Right cardiac atrium (tissue), 5 donors: Measurements from ENCODE around the gene CKAP2. TPM values are rescaled to one million over a fixed set of nuclear protein-coding genes. Genes with fewer than 3 reads are reported as not detected.
A peak's percentile ranks its signal among the peaks of the same experiment; 100 is the strongest.
"Not testable (repeated sequence)": the region's sequence is repeated elsewhere in the genome, so short reads cannot be mapped to it uniquely, and the experiment has no call there.

Experiments used
- ATAC-seq, 2 donors: fragments of 200-7000 bp; cut with Tn5 transposase; one replicate each; pipeline versions ENCODE4 v1.8.0 to v1.9.1; 2020; ENCODE audit warnings: moderate library complexity in 2 of 2, mild to moderate bottlenecking in 1 of 2
- DNase-seq, 3 donors: peaks; one replicate each; pipeline ENCODE4 v3.0.0-alpha.2; 2020
- H3K27ac ChIP-seq: one replicate; pipeline ENCODE4 v1.5.1; 2013; ENCODE audit warnings: mild to moderate bottlenecking, low read length, control low read depth, moderate library complexity
- H3K27me3 ChIP-seq: one replicate; pipeline ENCODE4 v1.6.1; 2013; ENCODE audit not compliant: control insufficient read depth, insufficient read depth
- H3K4me1 ChIP-seq: one replicate; pipeline ENCODE4 v1.6.1; 2013; ENCODE audit warnings: low read length; ENCODE audit not compliant: control insufficient read depth, insufficient read depth
- H3K4me3 ChIP-seq: one replicate; pipeline ENCODE4 v1.5.1; 2013; ENCODE audit warnings: low read length, control low read depth
- H3K9me3 ChIP-seq: one replicate; pipeline ENCODE4 v1.6.1; 2013; ENCODE audit warnings: low read length; ENCODE audit not compliant: control insufficient read depth
- WGBS: extraction: QIAGEN DNeasy Blood & Tissue Kit; methylation state at CpG from one replicate; pipeline ENCODE4 v1.1.7; 2013; 5-methylcytosine and 5-hydroxymethylcytosine counted together
- intact Hi-C, 4 donors: fragments of 100-400 bp; cut with DNase I; formaldehyde crosslinking; loops; one replicate each; pipeline versions ENCODE4 v1.11.0 to v1.14.0; 2022 to 2023
- polyA plus RNA-seq: library from polyadenylated mRNA; stranded (reverse); fragments of 200-250 nt; gene quantifications from one replicate; pipeline ENCODE4 v1.2.3, GENCODE V29; 2013
- total RNA-seq, 4 donors: library from RNA; stranded (reverse); fragmentation: NEBNext Ultra II Directional; extraction: Animal tissue kit (Norgen Biotek cat#: 25700); gene quantifications; one replicate each; pipeline ENCODE4 v1.2.1, GENCODE V29; 2021
- donor health status: healthy with polysubstance abuse.
- donor health status: DM: no; HTN: yes; CAD: no.
- donor health status: DM: no; HTN: no; CAD: no.
- donor health status: DM: no; HTN: yes; CAD: no; lungs with severe emphysema.
- donor health status: DM: yes; HTN: yes; CAD: no.

CKAP2 gene
- total and polyA plus RNA-seq, 5 donors: 2.6 to 9.9 (median 6.5) TPM

GRCh38 chr13:52452470-52452869 lies 2.8 kb upstream of the CKAP2 start:
- WGBS: 48% methylated on average over 2 of the region's 2 CpGs
- H3K27ac ChIP-seq: no peak overlapping the region
- H3K4me3 ChIP-seq: no peak overlapping the region
- ATAC-seq (no peak), DNase-seq (no peak)
- H3K27me3 ChIP-seq: no peaks in the 10 kb centered on the region
- peaks cover 2% of the 10 kb centered on the region for H3K4me1 ChIP-seq
- H3K9me3 ChIP-seq: no peaks in the 10 kb centered on the region
- intact Hi-C loops: loop anchor here in 3 of 4 donors (5.0 to 10.0 kb wide), 3 partner anchors 50 to 110 kb away; no protein-coding TSS in a partner anchor

- Histone ChIP-seq H3K4me1 (no peaks in the 10 kb centered on the region), H3K9me3 (no peaks in the 10 kb centered on the region), H3K4me3 (peak overlapping the region; percentile 64), H3K27ac (no peak overlapping the region), H3K27me3 (no peaks in the 10 kb centered on the region)
- DNase-seq (no peak), ATAC-seq (no peak)
- WGBS: 16% methylated on average over 8 of the region's 8 CpGs
- intact Hi-C loops: loop anchor here in 3 of 4 donors (5.0 to 10.0 kb wide), 3 partner anchors 52 to 112 kb away; no protein-coding TSS in a partner anchor
These were observed 839 bp upstream of the CKAP2 start for GRCh38 chr13:52454459-52454819.

- Histone ChIP-seq H3K9me3 (no peaks in the 10 kb centered on the region), H3K4me1 (no peaks in the 10 kb centered on the region), H3K4me3 (peak overlapping the region; percentile 64), H3K27ac (peak overlapping the region; percentile 71), H3K27me3 (no peaks in the 10 kb centered on the region)
- under 1% methylated on average over 37 of the region's 37 CpGs for WGBS
- DNase-seq (peak; percentile 73 to 89 (median 88)), ATAC-seq (peak; percentile 64 to 77)
- intact Hi-C loops: loop anchor here in 1 of 4 donors (10.0 kb wide), 1 partner anchor 111 kb away; no protein-coding TSS in a partner anchor
These were observed 381 bp downstream of the CKAP2 start for GRCh38 chr13:52455677-52456041.

GRCh38 chr13:52459668-52460067 lies 4.4 kb downstream of the CKAP2 start:
- Histone ChIP-seq H3K27me3 (no peaks in the 10 kb centered on the region), H3K27ac (no peak overlapping the region), H3K9me3 (no peaks in the 10 kb centered on the region), H3K4me1 (no peaks in the 10 kb centered on the region), H3K4me3 (no peak overlapping the region)
- WGBS: 77% methylated on average over 6 of the region's 6 CpGs
- DNase-seq: no peak
- intact Hi-C loops: loop anchor here in 1 of 4 donors (10.0 kb wide), 1 partner anchor 115 kb away; no protein-coding TSS in a partner anchor
- ATAC-seq: no peak

- ATAC-seq: no peak
- H3K4me1 ChIP-seq: no peaks in the 10 kb centered on the region
- intact Hi-C loops: no loop called here
- no peak overlapping the region for H3K27ac ChIP-seq
- no peak for DNase-seq
- no peaks in the 10 kb centered on the region for H3K27me3 ChIP-seq
- H3K9me3 ChIP-seq: no peaks in the 10 kb centered on the region
- WGBS: 83% methylated on average over 3 of the region's 3 CpGs
- no peak overlapping the region for H3K4me3 ChIP-seq
These were observed 6.0 kb downstream of the CKAP2 start for GRCh38 chr13:52461265-52461664.

GRCh38 chr13:52463526-52463925 lies 8.2 kb downstream of the CKAP2 start:
- 81% methylated on average over 4 of the region's 4 CpGs for WGBS
- DNase-seq (no peak), ATAC-seq (no peak)
- no peak overlapping the region for H3K4me3 ChIP-seq
- H3K9me3 ChIP-seq: no peaks in the 10 kb centered on the region
- H3K27me3 ChIP-seq: no peaks in the 10 kb centered on the region
- H3K4me1 ChIP-seq: no peaks in the 10 kb centered on the region
- no peak overlapping the region for H3K27ac ChIP-seq
- intact Hi-C loops: no loop called here

- DNase-seq, H3K27me3 ChIP-seq, H3K9me3 ChIP-seq, H3K4me3 ChIP-seq, intact Hi-C loops, H3K4me1 ChIP-seq, ATAC-seq, H3K27ac ChIP-seq: not testable (repeated sequence)
- 97% methylated on average over 2 of the region's 2 CpGs for WGBS
These were observed 13.2 kb downstream of the CKAP2 start for GRCh38 chr13:52468487-52468886.

GRCh38 chr13:52480677-52481428 lies 25.6 kb downstream of the CKAP2 start:
- DNase-seq, H3K27me3 ChIP-seq, H3K4me1 ChIP-seq, intact Hi-C loops, H3K9me3 ChIP-seq, ATAC-seq, H3K27ac ChIP-seq, H3K4me3 ChIP-seq: not testable (repeated sequence)
- 85% methylated on average over 6 of the region's 7 CpGs for WGBS

- H3K4me1 ChIP-seq, H3K27ac ChIP-seq, H3K9me3 ChIP-seq, H3K27me3 ChIP-seq, H3K4me3 ChIP-seq, ATAC-seq, intact Hi-C loops, DNase-seq: not testable (repeated sequence)
- 59% methylated on average over 2 of the region's 2 CpGs for WGBS
These were observed 31.8 kb downstream of the CKAP2 start for GRCh38 chr13:52487078-52487477.

GRCh38 chr13:52488763-52489162 lies 33.5 kb downstream of the CKAP2 start:
- ATAC-seq, H3K4me1 ChIP-seq, H3K9me3 ChIP-seq, DNase-seq, H3K27me3 ChIP-seq, H3K4me3 ChIP-seq, intact Hi-C loops, H3K27ac ChIP-seq: not testable (repeated sequence)
- WGBS: no CpG with 5 or more reads among the region's 22 CpGs

- DNase-seq, H3K4me3 ChIP-seq, H3K4me1 ChIP-seq, H3K27ac ChIP-seq, intact Hi-C loops, H3K9me3 ChIP-seq, H3K27me3 ChIP-seq, ATAC-seq: not testable (repeated sequence)
- 82% methylated on average over 2 of the region's 5 CpGs for WGBS
These were observed 35.7 kb downstream of the CKAP2 start for GRCh38 chr13:52491015-52491414.
